ENCODE measurements around the gene HDAC4.

- no peak for TF ChIP-seq CTCF (IDR thresholded peaks at IDR 0.05)
- TF ChIP-seq ZFX (IDR thresholded peaks at IDR 0.05; ENCODE audit: borderline replicate concordance), result no peak
Observed at GRCh38 chr2:239166201-239166834, 234.5 kb downstream of the HDAC4 start.

Data from 22Rv1 (cell line).